DOHH2 (cell line): ENCODE measurements around the gene SLC6A19.

Experiments used
- H3F3A ChIP-seq: fragments of 200-600 bp; sonication (generic), shearing (Covaris generic); 2 replicates; pipeline ENCODE4 v1.6.0; 2016; ENCODE audit warnings: antibody characterized with exemption, mild to moderate bottlenecking; ENCODE audit not compliant: control insufficient read depth, insufficient read depth
- H3K27ac ChIP-seq: fragments of 200-600 bp; sonication (generic); 2 replicates; pipeline ENCODE4 v1.5.1; 2014; ENCODE audit warnings: low read depth, mild to moderate bottlenecking, low read length, moderate library complexity
- H3K27me3 ChIP-seq: fragments of 200-600 bp; sonication (generic); 2 replicates; pipeline ENCODE4 v1.6.1; 2014; ENCODE audit warnings: mild to moderate bottlenecking, low read length, mixed read lengths; ENCODE audit not compliant: control insufficient read depth
- H3K36me3 ChIP-seq: fragments of 200-600 bp; sonication (generic); 2 replicates; pipeline ENCODE4 v1.6.1; 2014; ENCODE audit warnings: mild to moderate bottlenecking, low read length, moderate library complexity, mixed read lengths; ENCODE audit not compliant: control insufficient read depth
- H3K4me1 ChIP-seq: fragments of 200-600 bp; sonication (generic); 2 replicates; pipeline ENCODE4 v1.6.1; 2014; ENCODE audit warnings: mild to moderate bottlenecking, low read length, mixed read lengths; ENCODE audit not compliant: control insufficient read depth
- H3K4me2 ChIP-seq: fragments of 200-600 bp; sonication (generic); 2 replicates; pipeline ENCODE4 v1.6.0; 2014; ENCODE audit warnings: mild to moderate bottlenecking, low read length, moderate library complexity
- H3K4me3 ChIP-seq: fragments of 200-600 bp; sonication (generic); 2 replicates; pipeline ENCODE4 v1.5.1; 2014; ENCODE audit warnings: mild to moderate bottlenecking, low read length, mixed read lengths
- H3K79me2 ChIP-seq: fragments of 200-600 bp; sonication (generic); 2 replicates; pipeline ENCODE4 v1.6.1; 2014; ENCODE audit warnings: mild to moderate bottlenecking, low read length, mixed read lengths; ENCODE audit not compliant: control insufficient read depth
- H3K9me2 ChIP-seq: fragments of 200-600 bp; sonication (generic); replicated peaks from 2 replicates; pipeline ENCODE4 v1.6.1; 2014; ENCODE audit warnings: mild to moderate bottlenecking, low read length, mixed read lengths; ENCODE audit not compliant: control insufficient read depth
- H3K9me3 ChIP-seq: fragments of 200-600 bp; sonication (generic); 2 replicates; pipeline ENCODE4 v1.6.1; 2014; ENCODE audit warnings: antibody characterized with exemption, low read length, mixed read lengths; ENCODE audit not compliant: control insufficient read depth, insufficient read depth
- H4K20me1 ChIP-seq: fragments of 200-600 bp; sonication (generic); 2 replicates; pipeline ENCODE4 v1.6.0; 2014; ENCODE audit warnings: low read depth, mild to moderate bottlenecking, antibody characterized with exemption, low read length, moderate library complexity; ENCODE audit not compliant: control insufficient read depth, insufficient read depth
- EZH2phosphoT487 ChIP-seq: fragments of 200-600 bp; sonication (generic); IDR thresholded peaks from 2 replicates; pipeline ENCODE4 v1.6.1; 2017; ENCODE audit warnings: borderline replicate concordance, mild to moderate bottlenecking, antibody characterized with exemption, low read length, moderate library complexity, mixed read lengths
- TF ChIP-seq, protein P1 (sequence below): fragments of 200-600 bp; sonication (generic); IDR thresholded peaks from one replicate; pipeline ENCODE4 v1.5.1; 2014; ENCODE audit warnings: antibody characterized with exemption, mild to moderate bottlenecking, low read depth, low read length; ENCODE audit not compliant: poor library complexity, severe bottlenecking

SLC6A19 gene

DNA sequence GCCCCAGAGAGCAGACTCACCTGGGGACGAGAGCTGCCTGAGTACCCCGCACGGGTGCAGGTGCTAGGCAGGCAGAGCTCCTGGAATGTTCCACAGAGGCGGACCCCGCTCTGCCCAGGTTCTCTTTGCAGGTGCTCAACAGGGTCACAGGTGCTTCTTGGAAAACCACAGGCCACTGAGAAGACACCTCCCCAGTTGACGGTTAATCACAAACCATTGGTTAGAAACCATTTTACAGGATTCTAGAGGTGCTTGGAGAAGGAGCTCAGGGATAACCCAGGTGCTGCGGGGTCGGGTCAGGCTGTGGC, 17.3 kb upstream of the SLC6A19 start:
- H3K4me1 ChIP-seq = no peaks in the 10 kb centered on the region
- no peaks in the 10 kb centered on the region for H4K20me1 ChIP-seq
- no peaks in the 10 kb centered on the region for H3K27me3 ChIP-seq
- no peak overlapping the region for H3K4me2 ChIP-seq
- H3K36me3 ChIP-seq = no peaks in the 10 kb centered on the region
- H3K79me2 ChIP-seq = no peaks in the 10 kb centered on the region
- no peaks in the 10 kb centered on the region for H3K9me2 ChIP-seq
- no peaks in the 10 kb centered on the region for H3F3A ChIP-seq
- TF ChIP-seq EZH2phosphoT487 = no peak
- TF ChIP-seq, protein P1, sequence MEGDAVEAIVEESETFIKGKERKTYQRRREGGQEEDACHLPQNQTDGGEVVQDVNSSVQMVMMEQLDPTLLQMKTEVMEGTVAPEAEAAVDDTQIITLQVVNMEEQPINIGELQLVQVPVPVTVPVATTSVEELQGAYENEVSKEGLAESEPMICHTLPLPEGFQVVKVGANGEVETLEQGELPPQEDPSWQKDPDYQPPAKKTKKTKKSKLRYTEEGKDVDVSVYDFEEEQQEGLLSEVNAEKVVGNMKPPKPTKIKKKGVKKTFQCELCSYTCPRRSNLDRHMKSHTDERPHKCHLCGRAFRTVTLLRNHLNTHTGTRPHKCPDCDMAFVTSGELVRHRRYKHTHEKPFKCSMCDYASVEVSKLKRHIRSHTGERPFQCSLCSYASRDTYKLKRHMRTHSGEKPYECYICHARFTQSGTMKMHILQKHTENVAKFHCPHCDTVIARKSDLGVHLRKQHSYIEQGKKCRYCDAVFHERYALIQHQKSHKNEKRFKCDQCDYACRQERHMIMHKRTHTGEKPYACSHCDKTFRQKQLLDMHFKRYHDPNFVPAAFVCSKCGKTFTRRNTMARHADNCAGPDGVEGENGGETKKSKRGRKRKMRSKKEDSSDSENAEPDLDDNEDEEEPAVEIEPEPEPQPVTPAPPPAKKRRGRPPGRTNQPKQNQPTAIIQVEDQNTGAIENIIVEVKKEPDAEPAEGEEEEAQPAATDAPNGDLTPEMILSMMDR = no peak
- H3K4me3 ChIP-seq = no peak overlapping the region
- no peaks in the 10 kb centered on the region for H3K9me3 ChIP-seq
- no peak overlapping the region for H3K27ac ChIP-seq

DNA sequence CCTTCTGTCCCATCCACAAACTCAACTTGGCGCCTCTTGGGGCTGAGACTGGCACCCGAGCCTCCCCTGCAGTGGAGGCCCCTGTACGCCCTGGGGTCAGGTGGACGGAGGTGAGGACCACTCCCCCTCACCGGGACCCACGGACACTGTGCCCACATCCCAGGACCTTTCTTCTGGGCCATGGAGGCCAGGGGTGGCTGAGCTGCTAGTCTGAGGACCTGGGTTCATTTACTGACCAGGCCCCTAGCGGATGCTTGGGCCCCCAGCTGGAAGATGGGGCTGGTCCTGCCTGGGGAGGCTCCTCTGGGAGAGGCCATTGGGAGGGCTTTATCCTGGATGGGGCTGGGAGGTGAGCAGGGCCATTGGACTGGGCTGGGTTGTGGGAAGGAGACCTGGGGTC, 16.9 kb upstream of the SLC6A19 start:
- H3K9me3 ChIP-seq = no peaks in the 10 kb centered on the region
- H3K27ac ChIP-seq = no peak overlapping the region
- no peaks in the 10 kb centered on the region for H3K9me2 ChIP-seq
- no peaks in the 10 kb centered on the region for H3K4me1 ChIP-seq
- no peak for TF ChIP-seq EZH2phosphoT487
- TF ChIP-seq, protein P1 = no peak
- H3K79me2 ChIP-seq = no peaks in the 10 kb centered on the region
- H3F3A ChIP-seq = no peaks in the 10 kb centered on the region
- H3K36me3 ChIP-seq = no peaks in the 10 kb centered on the region
- no peak overlapping the region for H3K4me3 ChIP-seq
- no peaks in the 10 kb centered on the region for H3K27me3 ChIP-seq
- H3K4me2 ChIP-seq = no peak overlapping the region
- H4K20me1 ChIP-seq = no peaks in the 10 kb centered on the region

DNA sequence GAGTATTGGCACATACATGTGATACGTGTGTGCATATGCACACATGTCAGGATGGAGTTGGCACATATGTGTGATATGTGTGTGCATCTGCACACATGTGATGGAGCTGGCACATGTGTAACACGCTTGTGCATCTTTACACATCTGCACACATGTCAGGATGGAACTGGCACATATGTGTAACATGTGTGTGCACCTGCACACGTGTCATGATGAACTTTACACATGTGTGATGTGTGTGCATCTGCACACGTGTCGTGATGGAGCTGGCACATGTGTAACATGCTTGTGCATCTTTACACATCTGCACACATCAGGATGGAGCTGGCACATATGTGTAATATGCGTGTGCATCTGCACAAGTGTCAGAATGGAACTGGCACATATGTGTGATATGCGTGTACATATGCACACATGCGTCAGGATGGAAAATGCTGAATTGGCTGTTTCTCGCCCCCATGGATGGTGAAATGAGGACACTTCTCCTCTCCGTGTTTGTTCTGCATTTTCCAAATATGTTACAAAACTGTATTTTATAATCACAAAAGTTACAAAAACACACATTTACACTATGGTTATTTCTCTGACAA, 16.3 kb upstream of the SLC6A19 start:
- Histone ChIP-seq H3K4me2 (no peak overlapping the region), H3K9me2 (no peaks in the 10 kb centered on the region), H3K4me1 (no peaks in the 10 kb centered on the region), H3K4me3 (no peak overlapping the region), H3K27me3 (no peaks in the 10 kb centered on the region), H3F3A (no peaks in the 10 kb centered on the region), H3K9me3 (no peaks in the 10 kb centered on the region), H3K27ac (no peak overlapping the region), H3K36me3 (no peaks in the 10 kb centered on the region), H4K20me1 (no peaks in the 10 kb centered on the region), H3K79me2 (no peaks in the 10 kb centered on the region)
- TF ChIP-seq, protein P1 = no peak
- no peak for TF ChIP-seq EZH2phosphoT487
